Vagina (tissue), 2 donors: ENCODE data around the gene ISM1.

Source experiments
- POLR2A ChIP-seq, 2 donors: fragments of 450-650 bp; IDR thresholded peaks; one replicate each; pipeline ENCODE4 v1.6.1; 2017; ENCODE audit warnings: antibody characterized with exemption in 2 of 2, mild to moderate bottlenecking in 2 of 2, moderate library complexity in 2 of 2
- TF ChIP-seq, protein P1 (sequence below), 3 experiments: fragments of 450-650 bp in 2 of 3; fragments of 200-600 bp in 1 of 3; sonication (generic) in 1 of 3; IDR thresholded peaks; one replicate each; pipeline ENCODE4 v1.5.1; 2017 to 2019; ENCODE audit warnings: antibody characterized with exemption in 3 of 3, mild to moderate bottlenecking in 2 of 3, moderate library complexity in 2 of 3

DNA sequence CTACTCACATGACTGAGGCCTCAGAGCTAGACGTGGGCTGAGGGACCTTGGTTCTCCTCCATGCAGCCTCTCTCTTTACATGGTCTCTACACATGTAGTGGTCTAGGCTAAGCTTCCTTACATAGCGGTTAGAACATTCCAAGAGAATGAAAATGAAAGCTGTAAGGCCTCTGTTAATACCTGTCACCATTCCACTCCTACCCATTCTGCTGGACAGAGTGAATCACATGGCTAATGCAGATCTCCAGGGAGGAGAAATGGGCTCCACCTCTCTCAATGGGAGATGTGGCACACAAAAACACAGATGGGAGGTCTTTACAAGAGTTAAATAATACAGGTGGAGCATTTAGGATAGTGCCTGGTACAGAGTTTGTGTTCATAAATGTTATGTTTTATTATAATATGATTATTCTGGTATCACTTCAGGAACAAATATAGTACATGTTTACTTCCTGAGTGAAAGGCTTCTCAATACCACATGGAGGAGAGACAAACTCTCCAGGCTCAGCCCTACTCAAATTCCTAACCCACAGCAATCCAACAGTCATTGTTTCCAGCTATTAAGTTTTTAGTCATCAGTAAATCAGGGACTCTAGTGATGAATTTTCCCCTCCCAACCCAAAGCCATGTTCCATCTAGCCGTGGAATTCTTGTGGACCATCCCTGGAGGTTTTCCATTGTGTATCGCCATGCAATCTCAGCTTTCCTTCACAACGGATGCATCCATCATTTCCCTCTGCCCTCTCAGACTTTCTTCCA, 57.9 kb downstream of the ISM1 start:
- no peak for TF ChIP-seq POLR2A (IDR thresholded peaks at IDR 0.05)
- TF ChIP-seq, protein P1, sequence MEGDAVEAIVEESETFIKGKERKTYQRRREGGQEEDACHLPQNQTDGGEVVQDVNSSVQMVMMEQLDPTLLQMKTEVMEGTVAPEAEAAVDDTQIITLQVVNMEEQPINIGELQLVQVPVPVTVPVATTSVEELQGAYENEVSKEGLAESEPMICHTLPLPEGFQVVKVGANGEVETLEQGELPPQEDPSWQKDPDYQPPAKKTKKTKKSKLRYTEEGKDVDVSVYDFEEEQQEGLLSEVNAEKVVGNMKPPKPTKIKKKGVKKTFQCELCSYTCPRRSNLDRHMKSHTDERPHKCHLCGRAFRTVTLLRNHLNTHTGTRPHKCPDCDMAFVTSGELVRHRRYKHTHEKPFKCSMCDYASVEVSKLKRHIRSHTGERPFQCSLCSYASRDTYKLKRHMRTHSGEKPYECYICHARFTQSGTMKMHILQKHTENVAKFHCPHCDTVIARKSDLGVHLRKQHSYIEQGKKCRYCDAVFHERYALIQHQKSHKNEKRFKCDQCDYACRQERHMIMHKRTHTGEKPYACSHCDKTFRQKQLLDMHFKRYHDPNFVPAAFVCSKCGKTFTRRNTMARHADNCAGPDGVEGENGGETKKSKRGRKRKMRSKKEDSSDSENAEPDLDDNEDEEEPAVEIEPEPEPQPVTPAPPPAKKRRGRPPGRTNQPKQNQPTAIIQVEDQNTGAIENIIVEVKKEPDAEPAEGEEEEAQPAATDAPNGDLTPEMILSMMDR (IDR thresholded peaks at IDR 0.05): no peak
